Activated T-cell treated with anti-CD3 and anti-CD28 coated beads, Interleukin-2, amount 50 U/mL, for 24 hours (primary cell): Measurements from ENCODE around the gene MND1.
A peak's percentile ranks its signal among the peaks of the same experiment; 100 is the strongest.
"Not testable (repeated sequence)": the region's sequence is repeated elsewhere in the genome, so short reads cannot be mapped to it uniquely, and the experiment has no call there.

ENCODE experiments used
- DNase-seq: peaks from one replicate; pipeline ENCODE4 v3.0.0-alpha.2; 2020
- H3K27ac Mint-ChIP-seq: 2 replicates; pipeline ENCODE4 v1.8.0; 2020; ENCODE audit warnings: mild to moderate bottlenecking, mixed read lengths
- H3K27me3 Mint-ChIP-seq: 2 replicates; pipeline ENCODE4 v1.8.0; 2020; ENCODE audit warnings: mixed read lengths
- H3K36me3 Mint-ChIP-seq: 2 replicates; pipeline ENCODE4 v1.8.0; 2020; ENCODE audit warnings: low read depth, mixed read lengths
- H3K4me1 Mint-ChIP-seq: 2 replicates; pipeline ENCODE4 v1.8.0; 2020; ENCODE audit warnings: low read depth, mixed read lengths
- H3K4me3 Mint-ChIP-seq: 2 replicates; pipeline ENCODE4 v1.8.0; 2020; ENCODE audit warnings: mild to moderate bottlenecking, moderate library complexity, mixed read lengths
- H3K9me3 Mint-ChIP-seq: 2 replicates; pipeline ENCODE4 v1.8.0; 2020; ENCODE audit warnings: mixed read lengths

MND1 gene

DNA sequence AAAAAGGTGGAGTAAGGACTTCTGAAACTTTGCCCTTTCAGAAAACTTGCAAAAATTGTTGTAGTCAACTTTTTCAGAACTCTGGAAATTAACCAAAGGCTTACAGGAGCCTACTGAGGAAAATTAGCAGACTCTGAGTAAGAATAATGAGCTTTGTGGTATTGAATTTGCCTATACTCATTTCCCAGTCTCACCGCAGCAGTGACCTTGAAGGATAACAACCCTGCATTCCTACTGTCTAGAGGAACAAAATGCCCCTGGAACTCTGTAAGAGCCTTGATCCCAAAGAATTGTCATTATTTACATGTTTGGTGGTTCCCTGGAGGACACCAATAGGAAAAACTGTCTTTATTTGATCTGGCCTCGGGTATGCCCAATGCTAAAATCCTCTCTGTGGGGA is 57.9 kb downstream of the MND1 start:
- no peak overlapping the region for H3K27ac Mint-ChIP-seq
- H3K9me3 Mint-ChIP-seq, result no peaks in the 10 kb centered on the region
- H3K4me1 Mint-ChIP-seq, result peaks cover 13% of the 10 kb centered on the region
- H3K36me3 Mint-ChIP-seq, result peaks cover 28% of the 10 kb centered on the region
- H3K4me3 Mint-ChIP-seq, result no peak overlapping the region
- H3K27me3 Mint-ChIP-seq, result no peaks in the 10 kb centered on the region
- no peak for DNase-seq

- H3K4me1 Mint-ChIP-seq, result peaks cover 5% of the 10 kb centered on the region
- peaks cover 28% of the 10 kb centered on the region for H3K36me3 Mint-ChIP-seq
- no peaks in the 10 kb centered on the region for H3K9me3 Mint-ChIP-seq
- no peak overlapping the region for H3K27ac Mint-ChIP-seq
- no peak overlapping the region for H3K4me3 Mint-ChIP-seq
- no peaks in the 10 kb centered on the region for H3K27me3 Mint-ChIP-seq
- DNase-seq, result no peak
Measured at GRCh38 chr4:153403726-153404125, 59.2 kb downstream of the MND1 start.

DNA sequence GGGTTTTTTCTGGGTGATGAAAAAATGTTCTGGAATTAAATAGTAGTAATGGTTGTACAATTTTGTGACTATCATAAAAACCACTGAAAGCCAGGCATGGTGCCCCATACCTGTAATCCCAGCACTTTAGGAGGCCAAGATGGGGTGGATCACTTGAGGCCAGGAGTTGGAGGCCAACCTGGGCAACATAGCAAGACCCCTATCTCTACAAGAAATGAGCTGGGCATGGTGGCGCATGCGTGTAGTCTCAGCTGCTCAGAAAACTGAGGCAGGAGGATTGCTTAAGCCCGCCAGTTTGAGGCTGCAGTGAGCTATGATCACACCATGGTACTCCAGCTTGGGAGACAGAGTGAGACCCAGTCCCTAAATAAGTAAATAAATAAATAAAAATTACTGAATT is 63.4 kb downstream of the MND1 start:
- H3K4me3 Mint-ChIP-seq, result no peak overlapping the region
- H3K27ac Mint-ChIP-seq, result no peak overlapping the region
- H3K9me3 Mint-ChIP-seq, result no peaks in the 10 kb centered on the region
- no peaks in the 10 kb centered on the region for H3K27me3 Mint-ChIP-seq
- DNase-seq, result no peak
- peaks cover 30% of the 10 kb centered on the region for H3K36me3 Mint-ChIP-seq
- H3K4me1 Mint-ChIP-seq, result peaks cover 9% of the 10 kb centered on the region

- H3K4me3 Mint-ChIP-seq, result no peak overlapping the region
Measured at GRCh38 chr4:153408932-153409331, 64.4 kb downstream of the MND1 start.

DNA sequence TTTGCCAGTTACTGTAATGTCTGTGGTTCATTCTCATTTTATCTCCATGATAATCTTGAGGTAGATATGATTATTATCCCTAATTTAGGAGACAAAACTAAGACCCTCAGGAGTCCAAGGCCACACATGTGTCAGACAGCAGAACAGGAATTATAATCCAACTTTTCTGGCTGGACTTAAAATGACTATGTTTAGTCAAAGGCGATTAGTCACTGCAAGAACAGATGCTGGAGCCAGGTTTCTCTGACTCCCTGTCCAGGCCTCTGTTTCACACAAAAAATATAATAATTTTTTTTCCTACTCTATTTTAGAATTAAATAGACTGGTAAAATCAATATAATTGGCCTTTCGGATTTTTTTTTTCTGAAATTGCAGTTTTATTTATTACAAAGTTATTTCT is 64.9 kb downstream of the MND1 start:
- no peak overlapping the region for H3K27ac Mint-ChIP-seq
- H3K4me3 Mint-ChIP-seq, result no peak overlapping the region
- peaks cover 9% of the 10 kb centered on the region for H3K4me1 Mint-ChIP-seq
- H3K36me3 Mint-ChIP-seq, result peaks cover 27% of the 10 kb centered on the region
- no peak for DNase-seq
- H3K27me3 Mint-ChIP-seq, result no peaks in the 10 kb centered on the region
- no peaks in the 10 kb centered on the region for H3K9me3 Mint-ChIP-seq

More at GRCh38 chr4:153408932-153409331, 64.4 kb downstream of the MND1 start:
- Mint-ChIP-seq H3K27me3 (no peaks in the 10 kb centered on the region), H3K27ac (no peak overlapping the region), H3K4me1 (peaks cover 9% of the 10 kb centered on the region), H3K9me3 (no peaks in the 10 kb centered on the region), H3K36me3 (peaks cover 27% of the 10 kb centered on the region)
- DNase-seq, result no peak

GRCh38 chr4:153409924-153410501 is 65.5 kb downstream of the MND1 start:
- H3K27me3 Mint-ChIP-seq, result no peaks in the 10 kb centered on the region
- peaks cover 9% of the 10 kb centered on the region for H3K4me1 Mint-ChIP-seq
- no peak overlapping the region for H3K4me3 Mint-ChIP-seq
- no peak overlapping the region for H3K27ac Mint-ChIP-seq
- peaks cover 25% of the 10 kb centered on the region for H3K36me3 Mint-ChIP-seq
- DNase-seq, result no peak
- no peaks in the 10 kb centered on the region for H3K9me3 Mint-ChIP-seq

- Mint-ChIP-seq H3K4me1 (peaks cover 13% of the 10 kb centered on the region), H3K27me3 (no peaks in the 10 kb centered on the region), H3K27ac (no peak overlapping the region), H3K9me3 (no peaks in the 10 kb centered on the region), H3K4me3 (no peak overlapping the region), H3K36me3 (peaks cover 16% of the 10 kb centered on the region)
- DNase-seq, result no peak
Measured at GRCh38 chr4:153413842-153414241, 69.4 kb downstream of the MND1 start.

- not testable (repeated sequence) for H3K4me1 Mint-ChIP-seq, DNase-seq, H3K9me3 Mint-ChIP-seq, H3K27me3 Mint-ChIP-seq, H3K27ac Mint-ChIP-seq, H3K4me3 Mint-ChIP-seq
- H3K36me3 Mint-ChIP-seq, result peaks cover 10% of the 10 kb centered on the region
Measured at GRCh38 chr4:153416456-153416855, 72.0 kb downstream of the MND1 start.

DNA sequence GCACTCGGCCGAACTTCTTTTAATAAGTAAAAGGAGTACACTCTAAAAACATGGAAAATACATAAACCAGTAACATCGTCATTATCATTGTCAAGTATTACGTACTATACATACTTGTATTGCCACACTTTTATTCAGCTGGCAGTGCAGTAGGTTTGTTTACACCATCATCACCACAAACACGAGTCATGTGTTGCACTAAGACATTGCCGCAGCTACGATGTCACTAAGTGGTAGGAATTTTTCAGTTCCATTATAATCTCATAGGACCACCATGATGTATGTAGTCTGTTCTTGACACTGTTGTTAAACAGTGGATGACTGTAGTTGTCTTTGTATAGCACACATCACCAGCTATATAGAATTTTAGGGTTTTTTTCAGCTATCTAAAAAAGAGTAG is 73.6 kb downstream of the MND1 start:
- H3K4me1 Mint-ChIP-seq, result peaks cover 15% of the 10 kb centered on the region
- DNase-seq, result no peak
- no peaks in the 10 kb centered on the region for H3K9me3 Mint-ChIP-seq
- H3K27me3 Mint-ChIP-seq, result no peaks in the 10 kb centered on the region
- H3K4me3 Mint-ChIP-seq, result no peak overlapping the region
- no peak overlapping the region for H3K27ac Mint-ChIP-seq
- peaks cover 3% of the 10 kb centered on the region for H3K36me3 Mint-ChIP-seq

DNA sequence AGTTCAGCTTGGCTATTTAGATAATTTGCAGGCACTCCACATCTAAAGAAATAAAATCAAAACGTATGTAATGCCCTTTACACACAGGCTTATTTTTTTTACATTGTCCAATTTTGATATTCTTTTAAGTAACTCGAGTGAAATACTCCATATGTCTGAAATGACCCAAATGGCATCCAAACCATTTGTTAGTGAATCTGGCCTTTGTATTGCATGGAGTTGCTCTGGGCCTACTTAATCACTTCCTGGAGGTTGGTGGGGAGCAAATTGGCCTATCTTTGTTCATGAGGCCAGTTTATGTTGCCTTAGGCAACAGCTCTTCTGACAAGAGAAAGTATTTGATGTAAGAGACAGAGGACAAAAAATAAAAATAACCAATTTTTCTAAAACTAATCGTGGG is 74.1 kb downstream of the MND1 start:
- H3K9me3 Mint-ChIP-seq, result no peaks in the 10 kb centered on the region
- H3K27me3 Mint-ChIP-seq, result no peaks in the 10 kb centered on the region
- peaks cover 3% of the 10 kb centered on the region for H3K36me3 Mint-ChIP-seq
- peaks cover 15% of the 10 kb centered on the region for H3K4me1 Mint-ChIP-seq
- DNase-seq, result no peak
- no peak overlapping the region for H3K27ac Mint-ChIP-seq
- no peak overlapping the region for H3K4me3 Mint-ChIP-seq

- no peaks in the 10 kb centered on the region for H3K9me3 Mint-ChIP-seq
- DNase-seq, result no peak
- no peak overlapping the region for H3K27ac Mint-ChIP-seq
- H3K4me1 Mint-ChIP-seq, result peaks cover 15% of the 10 kb centered on the region
- H3K4me3 Mint-ChIP-seq, result no peak overlapping the region
- H3K36me3 Mint-ChIP-seq, result peaks cover 3% of the 10 kb centered on the region
- H3K27me3 Mint-ChIP-seq, result no peaks in the 10 kb centered on the region
Measured at GRCh38 chr4:153419029-153419428, 74.5 kb downstream of the MND1 start.

DNA sequence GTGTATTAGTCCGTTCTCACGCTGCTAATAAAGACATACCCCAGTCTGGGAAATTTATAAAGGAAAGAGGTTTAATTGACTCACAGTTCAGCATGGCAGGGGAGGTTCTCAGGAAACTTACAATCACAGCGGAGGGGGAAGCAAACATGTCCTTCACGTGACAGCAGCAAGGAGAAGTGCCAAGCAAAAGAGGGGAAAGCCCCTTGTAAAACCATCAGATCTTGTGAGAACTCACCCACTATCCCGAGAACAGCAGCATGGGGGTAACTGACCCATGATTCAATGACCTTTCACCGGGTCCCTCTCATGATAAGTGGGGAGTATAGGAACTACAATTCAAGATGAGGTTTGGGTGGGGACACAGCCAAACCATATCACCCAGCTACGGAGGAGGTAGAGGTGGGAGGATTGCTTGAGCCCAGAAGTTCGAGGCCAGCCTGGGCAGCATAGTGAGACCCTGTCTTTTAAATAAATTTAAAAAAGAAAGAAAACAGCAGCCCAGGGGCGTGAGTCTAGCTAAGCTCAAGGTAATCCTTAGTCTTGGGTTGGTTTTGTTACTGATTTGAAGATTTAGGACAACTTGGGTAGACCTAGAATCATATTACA is 75.3 kb downstream of the MND1 start:
- no peaks in the 10 kb centered on the region for H3K27me3 Mint-ChIP-seq
- no peak for DNase-seq
- H3K36me3 Mint-ChIP-seq, result peaks cover 3% of the 10 kb centered on the region
- peaks cover 15% of the 10 kb centered on the region for H3K4me1 Mint-ChIP-seq
- H3K4me3 Mint-ChIP-seq, result no peak overlapping the region
- H3K27ac Mint-ChIP-seq, result no peak overlapping the region
- no peaks in the 10 kb centered on the region for H3K9me3 Mint-ChIP-seq

GRCh38 chr4:153420361-153420760 is 75.9 kb downstream of the MND1 start:
- Mint-ChIP-seq H3K36me3 (peaks cover 3% of the 10 kb centered on the region), H3K27me3 (no peaks in the 10 kb centered on the region), H3K27ac (no peak overlapping the region), H3K9me3 (no peaks in the 10 kb centered on the region), H3K4me3 (no peak overlapping the region), H3K4me1 (peaks cover 15% of the 10 kb centered on the region)
- DNase-seq, result no peak

- Mint-ChIP-seq H3K27ac (no peak overlapping the region), H3K36me3 (no peaks in the 10 kb centered on the region), H3K4me3 (no peak overlapping the region), H3K27me3 (no peaks in the 10 kb centered on the region), H3K4me1 (peaks cover 27% of the 10 kb centered on the region), H3K9me3 (no peaks in the 10 kb centered on the region)
- DNase-seq, result no peak
Measured at GRCh38 chr4:153421941-153422340, 77.5 kb downstream of the MND1 start.

DNA sequence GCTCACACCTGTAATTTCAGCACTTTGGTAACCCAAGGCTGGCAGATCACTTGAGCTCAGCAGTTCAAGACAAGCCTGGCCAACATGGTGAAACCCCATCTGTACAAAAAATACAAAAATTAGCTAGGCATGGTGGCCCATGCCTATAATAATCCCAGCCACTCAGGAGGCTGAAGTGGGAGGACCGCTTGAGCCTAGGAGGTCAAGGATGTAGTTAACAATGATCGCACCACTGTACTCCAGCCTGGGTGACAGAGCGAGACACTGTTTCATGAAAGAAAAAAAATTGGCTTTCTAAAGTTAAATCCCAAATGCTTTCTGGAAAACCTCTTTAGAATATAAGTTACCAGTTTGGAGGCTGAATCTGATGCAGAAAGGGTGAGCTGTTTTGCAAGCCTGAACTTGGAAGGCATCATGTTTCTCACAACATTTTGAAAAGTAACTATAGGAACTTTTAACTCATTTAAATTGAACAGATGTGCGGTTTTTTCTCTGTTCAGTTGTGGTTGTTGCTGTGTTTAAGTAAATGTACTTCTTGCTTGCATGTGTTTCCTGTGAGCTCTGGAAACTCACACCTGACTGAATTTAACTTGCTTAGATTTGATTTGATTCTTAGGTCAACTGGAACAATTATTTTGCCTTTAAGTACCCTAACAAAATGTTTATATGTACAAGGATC is 81.9 kb downstream of the MND1 start:
- peak overlapping the region; percentile 77 for H3K27ac Mint-ChIP-seq
- H3K9me3 Mint-ChIP-seq, result no peaks in the 10 kb centered on the region
- no peaks in the 10 kb centered on the region for H3K27me3 Mint-ChIP-seq
- peaks cover 58% of the 10 kb centered on the region for H3K4me1 Mint-ChIP-seq
- H3K4me3 Mint-ChIP-seq, result no peak overlapping the region
- no peak for DNase-seq
- no peaks in the 10 kb centered on the region for H3K36me3 Mint-ChIP-seq
